ENCODE measurements around the gene SRBD1.

Gene SRBD1

GRCh38 chr2:45634223-45634622 is 23.2 kb upstream of the SRBD1 start:
- DNase-seq, result no peak

GRCh38 chr2:45631955-45632354 is 20.9 kb upstream of the SRBD1 start:
- no peak for DNase-seq

- DNase-seq, result no peak
Observed at GRCh38 chr2:45631319-45631718, 20.3 kb upstream of the SRBD1 start.

- no peak for DNase-seq
Observed at GRCh38 chr2:45629971-45630370, 18.9 kb upstream of the SRBD1 start.

- DNase-seq, result no peak
Observed at GRCh38 chr2:45627911-45628310, 16.8 kb upstream of the SRBD1 start.

- peak; percentile 42 to 61 for DNase-seq
Observed at GRCh38 chr2:45626387-45627221, 15.5 kb upstream of the SRBD1 start.

GRCh38 chr2:45625824-45626223 is 14.8 kb upstream of the SRBD1 start:
- DNase-seq, result no peak

GRCh38 chr2:45623098-45623497 is 12.0 kb upstream of the SRBD1 start:
- DNase-seq, result no peak

GRCh38 chr2:45622336-45623075 is 11.4 kb upstream of the SRBD1 start:
- no peak for DNase-seq

GRCh38 chr2:45617496-45617895 is 6.4 kb upstream of the SRBD1 start:
- no peak for DNase-seq

GRCh38 chr2:45616658-45617411 is 5.8 kb upstream of the SRBD1 start:
- DNase-seq, result no peak

- DNase-seq, result no peak
Observed at GRCh38 chr2:45614871-45615415, 3.9 kb upstream of the SRBD1 start.

- DNase-seq, result no peak
Observed at GRCh38 chr2:45614330-45614729, 3.3 kb upstream of the SRBD1 start.

GRCh38 chr2:45612731-45613130 is 1.7 kb upstream of the SRBD1 start:
- no peak for DNase-seq

- DNase-seq, result no peak
Observed at GRCh38 chr2:45612285-45612684, 1.2 kb upstream of the SRBD1 start.

- DNase-seq, result peak; percentile 61 to 88
Observed at GRCh38 chr2:45610281-45611019, 617 bp downstream of the SRBD1 start.

GRCh38 chr2:45607701-45608100 is 3.4 kb downstream of the SRBD1 start:
- DNase-seq, result peak in 1 of 2 experiments; percentile 35

- DNase-seq, result no peak
Observed at GRCh38 chr2:45606796-45607195, 4.3 kb downstream of the SRBD1 start.

GRCh38 chr2:45605116-45605515 is 6.0 kb downstream of the SRBD1 start:
- no peak for DNase-seq

- no peak for DNase-seq
Observed at GRCh38 chr2:45602624-45603023, 8.4 kb downstream of the SRBD1 start.

- no peak for DNase-seq
Observed at GRCh38 chr2:45598545-45598944, 12.5 kb downstream of the SRBD1 start.

- DNase-seq, result no peak
Observed at GRCh38 chr2:45596761-45597160, 14.3 kb downstream of the SRBD1 start.

Measured in NCI-H2081 (cell line).